HL-60 (cell line): ENCODE data around the gene PTPRN2.

ENCODE experiments used
- DNase-seq, 2 experiments: peaks; one replicate each; pipeline ENCODE4 v3.0.0-alpha.2; 2010 to 2020; ENCODE audit warnings: low read depth in 1 of 2, low spot score in 1 of 2
- H3K27ac ChIP-seq: fragments of 250-450 bp; sonication (Bioruptor Pico); replicated peaks from 2 replicates; pipeline ENCODE4 v1.5.1; 2020; ENCODE audit warnings: mild to moderate bottlenecking, moderate library complexity
- H3K27me3 ChIP-seq: fragments of 250-450 bp; sonication (Bioruptor Pico); 2 replicates; pipeline ENCODE4 v1.5.1; 2021; ENCODE audit warnings: mild to moderate bottlenecking, moderate library complexity; ENCODE audit not compliant: insufficient read depth, poor library complexity, severe bottlenecking
- H3K4me3 ChIP-seq: replicated peaks from 2 replicates; pipeline ENCODE4 v1.5.1; 2011; ENCODE audit warnings: mild to moderate bottlenecking, control low read depth, low read length; ENCODE audit not compliant: insufficient read depth
- CTCF ChIP-seq: IDR thresholded peaks from one replicate; pipeline ENCODE4 v1.5.1; 2011; ENCODE audit warnings: low read length, control low read depth, inconsistent platforms; ENCODE audit not compliant: insufficient read depth
- GABPA ChIP-seq: IDR thresholded peaks from 2 replicates; pipeline ENCODE4 v1.6.1; 2012; ENCODE audit warnings: low read depth
- POLR2AphosphoS5 ChIP-seq: IDR thresholded peaks from 2 replicates; pipeline ENCODE4 v1.6.1; 2012; ENCODE audit warnings: low read depth
- REST ChIP-seq: IDR thresholded peaks from 2 replicates; pipeline ENCODE4 v1.6.1; 2012; ENCODE audit warnings: low read depth; ENCODE audit not compliant: insufficient replicate concordance
- SPI1 ChIP-seq: IDR thresholded peaks from 2 replicates; pipeline ENCODE4 v1.6.1; 2012; ENCODE audit warnings: low read depth, mild to moderate bottlenecking, borderline replicate concordance

Gene PTPRN2

DNA sequence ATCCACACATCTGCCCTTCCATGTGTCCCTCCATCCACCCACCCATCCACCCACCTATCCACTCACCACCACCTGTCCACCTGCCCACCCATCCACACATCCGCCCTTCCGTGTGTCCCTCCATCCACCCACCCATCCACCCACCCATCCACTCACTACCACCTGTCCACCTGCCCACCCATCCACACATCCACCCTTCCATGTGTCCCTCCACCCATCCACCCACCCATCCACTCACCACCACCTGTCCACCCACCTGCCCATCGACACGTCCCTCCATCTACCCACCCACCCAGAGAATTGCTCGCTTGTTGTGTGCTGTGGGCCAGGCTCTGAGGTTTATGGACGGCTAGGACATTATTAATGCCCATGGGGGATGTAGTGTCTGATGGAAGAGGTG, 750.6 kb downstream of the PTPRN2 start:
- DNase-seq = no peak
- TF ChIP-seq REST = no peak
- no peak for TF ChIP-seq SPI1
- no peak for TF ChIP-seq POLR2AphosphoS5
- TF ChIP-seq GABPA = no peak
- no peak for TF ChIP-seq CTCF
- H3K4me3 ChIP-seq = no peak overlapping the region
- H3K27me3 ChIP-seq = no peaks in the 10 kb centered on the region
- H3K27ac ChIP-seq = no peak overlapping the region

DNA sequence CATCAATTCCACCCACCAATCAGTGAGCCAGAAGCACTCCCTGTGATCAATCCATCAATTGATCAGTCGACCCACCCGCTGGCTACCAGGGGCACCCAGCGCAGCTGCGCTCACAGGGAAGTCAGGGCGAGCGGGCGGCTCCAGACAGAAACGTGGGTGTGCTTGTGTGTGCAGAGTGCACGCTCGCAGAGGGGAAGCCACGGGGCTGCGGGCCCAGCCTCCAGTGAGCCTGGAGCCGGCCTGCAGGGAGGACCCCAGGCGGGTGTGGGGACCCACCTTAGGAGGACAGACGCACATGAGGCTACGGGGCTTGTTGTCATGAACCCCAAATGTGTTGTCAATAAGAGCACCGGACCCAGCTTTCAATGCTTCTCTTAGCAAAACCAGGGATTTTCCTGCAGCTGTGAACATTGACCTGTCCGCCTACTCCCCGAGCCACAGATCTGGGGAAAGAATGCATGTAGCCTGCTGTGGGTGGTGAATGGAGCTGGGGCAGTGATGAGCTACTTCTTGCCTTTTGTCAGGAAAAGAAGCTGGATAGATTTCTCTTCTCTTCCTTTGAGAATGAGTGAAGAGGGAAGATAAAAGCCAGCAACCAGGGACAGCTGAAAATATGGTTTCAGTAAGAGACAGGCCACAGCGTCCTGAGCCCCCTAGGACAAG, 753.0 kb downstream of the PTPRN2 start:
- H3K4me3 ChIP-seq = no peak overlapping the region
- H3K27me3 ChIP-seq = no peaks in the 10 kb centered on the region
- no peak for DNase-seq
- TF ChIP-seq POLR2AphosphoS5 (no peak), CTCF (no peak), GABPA (no peak), REST (no peak), SPI1 (no peak)
- no peak overlapping the region for H3K27ac ChIP-seq

GRCh38 chr7:157832866-157833607, 754.6 kb downstream of the PTPRN2 start:
- no peak for TF ChIP-seq POLR2AphosphoS5
- TF ChIP-seq GABPA = no peak
- no peak for TF ChIP-seq SPI1
- TF ChIP-seq CTCF = no peak
- TF ChIP-seq REST = no peak
- no peak overlapping the region for H3K4me3 ChIP-seq
- H3K27me3 ChIP-seq = no peaks in the 10 kb centered on the region
- no peak overlapping the region for H3K27ac ChIP-seq
- no peak for DNase-seq
